ENCODE measurements around the gene RAB25.
"Not testable (repeated sequence)": the region's sequence is repeated elsewhere in the genome, so short reads cannot be mapped to it uniquely, and the experiment has no call there.

RAB25 gene

DNA sequence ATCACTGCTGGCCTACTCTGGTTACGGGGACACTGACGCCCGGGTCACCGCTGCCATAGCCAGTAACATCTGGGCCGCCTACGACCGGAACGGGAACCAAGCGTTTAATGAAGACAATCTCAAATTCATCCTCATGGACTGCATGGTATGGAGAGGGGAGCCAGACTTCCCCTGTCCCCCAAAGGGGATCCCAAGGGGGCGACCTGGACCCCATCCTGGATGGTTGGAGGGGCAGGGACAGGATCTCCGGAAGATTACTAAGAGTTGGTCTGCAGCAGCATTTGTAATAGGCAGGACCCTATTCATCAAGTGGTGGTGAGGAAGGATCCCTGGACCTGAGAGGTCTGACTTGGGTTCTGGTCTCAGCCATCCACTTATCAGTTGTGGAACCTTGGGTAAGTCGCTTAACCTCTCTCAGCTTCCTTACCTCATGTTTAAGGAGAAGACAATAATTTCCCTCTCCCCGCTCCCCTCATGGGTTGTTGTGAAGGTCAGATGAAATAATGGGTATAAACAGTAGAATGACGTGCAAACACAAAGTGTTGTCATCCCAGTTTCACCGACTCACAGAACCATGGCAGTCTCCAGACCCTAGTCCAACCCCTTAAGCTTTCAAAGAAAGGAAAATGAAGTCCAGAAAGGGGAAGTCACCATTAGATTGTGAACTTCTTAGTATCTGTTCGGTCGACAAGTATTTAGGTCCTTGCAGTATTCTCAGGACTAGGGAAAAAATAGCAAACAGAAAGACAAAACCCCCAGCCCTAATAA is 5.5 kb upstream of the RAB25 start:
- DNase-seq, result no peak

DNA sequence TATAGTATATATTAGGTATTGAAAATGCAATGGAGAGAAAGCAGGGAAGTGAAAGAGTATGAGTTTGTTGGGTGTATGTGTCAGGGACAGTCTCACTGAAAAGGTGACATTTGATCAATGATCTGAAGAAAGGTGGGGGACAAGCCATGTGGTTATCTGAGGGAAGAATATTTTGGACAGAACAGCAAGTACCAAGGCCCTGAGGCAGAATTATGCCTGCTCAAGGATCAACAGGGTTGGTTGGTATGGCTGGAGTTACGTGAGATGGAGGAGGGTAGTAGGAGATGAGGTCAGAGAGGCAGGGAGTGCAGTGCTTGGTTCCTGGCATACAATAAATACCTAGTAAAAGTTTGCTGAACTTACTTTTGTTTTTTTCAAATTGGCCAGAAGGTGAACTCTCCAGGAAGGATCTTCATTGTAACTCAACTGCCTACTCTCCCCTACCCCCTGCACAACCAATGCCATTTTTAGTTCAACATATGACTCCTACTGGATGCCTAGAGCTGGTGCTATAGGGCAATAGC is 4.6 kb upstream of the RAB25 start:
- DNase-seq, result no peak

DNA sequence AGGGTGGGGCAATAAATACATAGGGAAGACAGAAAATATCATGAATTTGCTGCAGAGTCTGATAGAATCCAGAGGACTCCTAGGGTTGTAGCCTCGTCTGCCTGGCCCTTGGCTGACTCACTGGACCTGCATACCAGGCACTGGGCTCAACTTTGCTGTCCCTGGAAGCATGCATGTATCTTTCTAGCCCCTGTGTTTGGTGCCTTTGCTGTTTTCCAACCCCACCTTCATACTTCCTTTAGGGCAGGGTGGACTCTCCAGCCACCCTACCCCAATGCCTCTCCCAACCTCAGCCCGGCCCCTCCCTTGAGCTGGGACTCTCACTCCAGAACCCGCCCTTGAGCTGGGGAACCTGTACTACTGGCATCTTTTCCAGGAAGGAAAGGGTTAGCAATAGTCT is 1.2 kb downstream of the RAB25 start:
- DNase-seq, result no peak

DNA sequence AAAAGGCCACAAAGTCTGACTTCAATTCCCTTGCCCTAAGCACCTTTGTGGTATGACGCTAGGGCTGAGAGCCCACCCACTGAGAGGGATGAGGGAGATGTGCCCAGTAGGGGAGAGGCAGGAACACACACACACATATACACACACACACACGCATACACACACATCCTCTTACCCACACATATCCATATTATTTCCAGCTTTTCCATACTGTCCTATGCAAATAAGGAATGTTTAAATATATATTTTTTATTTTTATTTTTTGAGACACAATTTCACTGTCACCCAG is 3.0 kb downstream of the RAB25 start:
- no peak for DNase-seq

DNA sequence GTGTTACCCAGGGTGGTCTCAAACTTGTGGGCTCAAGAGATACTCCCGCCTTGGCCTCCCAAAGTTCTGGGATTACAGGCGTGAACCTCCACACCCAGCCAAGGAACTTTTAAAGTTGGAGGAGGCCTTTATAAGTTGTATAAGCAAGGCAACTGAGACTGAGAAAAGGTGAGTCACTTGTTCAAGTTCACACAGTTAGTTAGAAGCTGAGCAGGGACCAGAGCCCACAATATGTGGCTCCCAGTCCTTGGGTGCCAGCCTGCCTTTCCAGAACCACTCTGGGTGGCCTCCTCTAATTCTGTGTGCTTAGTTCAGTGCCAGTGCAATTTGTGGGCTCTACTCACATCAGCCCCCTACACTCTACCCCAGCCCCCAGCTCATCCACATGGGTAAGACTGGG is 3.7 kb downstream of the RAB25 start:
- DNase-seq, result no peak

DNA sequence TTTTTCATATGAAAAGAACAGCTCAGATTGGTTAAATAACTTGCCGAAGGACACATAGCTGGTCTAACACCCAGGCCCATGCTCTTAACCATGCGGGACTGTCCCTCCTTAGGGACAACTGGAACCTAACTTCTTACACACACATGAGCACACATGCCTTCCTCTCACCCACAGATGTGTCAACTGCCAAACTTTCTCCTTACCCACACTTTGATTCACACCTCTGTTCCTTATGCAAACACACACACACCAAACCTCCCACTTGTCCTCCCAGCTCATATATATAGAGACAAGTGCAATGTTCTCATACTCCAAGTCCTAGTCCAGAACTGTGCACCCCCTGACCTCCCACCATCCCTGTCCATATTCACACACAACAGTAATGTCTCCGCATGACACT is 4.3 kb downstream of the RAB25 start:
- no peak for DNase-seq

DNA sequence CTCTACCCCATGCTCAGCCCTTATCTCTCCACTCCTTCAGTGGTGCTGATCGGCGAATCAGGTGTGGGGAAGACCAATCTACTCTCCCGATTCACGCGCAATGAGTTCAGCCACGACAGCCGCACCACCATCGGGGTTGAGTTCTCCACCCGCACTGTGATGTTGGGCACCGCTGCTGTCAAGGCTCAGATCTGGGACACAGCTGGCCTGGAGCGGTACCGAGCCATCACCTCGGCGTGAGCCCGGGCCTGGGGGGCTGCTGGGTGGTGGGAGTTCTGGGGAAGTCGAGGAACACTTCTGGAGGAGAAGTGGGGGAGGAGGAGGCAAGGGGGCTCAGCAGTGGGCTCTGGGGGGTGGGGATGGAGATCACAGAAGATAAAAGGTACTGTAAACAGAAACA is 4.9 kb downstream of the RAB25 start:
- DNase-seq, result no peak

DNA sequence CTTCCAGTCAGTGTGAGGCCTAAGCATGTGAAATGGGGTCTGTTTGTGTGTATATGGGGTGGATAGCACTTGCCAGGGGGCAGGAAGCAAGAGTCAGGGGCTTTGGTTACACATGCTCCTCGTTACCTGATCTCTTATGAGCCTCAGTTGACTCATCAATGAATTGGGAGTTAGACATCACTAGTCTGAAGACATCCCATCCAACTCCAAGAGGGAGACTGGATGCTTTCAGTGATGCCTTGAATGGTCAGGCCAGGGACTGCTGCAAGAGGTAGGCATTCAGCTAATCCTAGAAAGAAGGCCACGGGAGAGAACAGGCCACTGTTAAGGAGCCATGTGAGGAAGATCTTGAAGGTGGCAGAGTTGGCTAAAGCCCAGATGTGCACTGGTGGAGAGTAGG is 6.3 kb downstream of the RAB25 start:
- DNase-seq, result no peak

DNA sequence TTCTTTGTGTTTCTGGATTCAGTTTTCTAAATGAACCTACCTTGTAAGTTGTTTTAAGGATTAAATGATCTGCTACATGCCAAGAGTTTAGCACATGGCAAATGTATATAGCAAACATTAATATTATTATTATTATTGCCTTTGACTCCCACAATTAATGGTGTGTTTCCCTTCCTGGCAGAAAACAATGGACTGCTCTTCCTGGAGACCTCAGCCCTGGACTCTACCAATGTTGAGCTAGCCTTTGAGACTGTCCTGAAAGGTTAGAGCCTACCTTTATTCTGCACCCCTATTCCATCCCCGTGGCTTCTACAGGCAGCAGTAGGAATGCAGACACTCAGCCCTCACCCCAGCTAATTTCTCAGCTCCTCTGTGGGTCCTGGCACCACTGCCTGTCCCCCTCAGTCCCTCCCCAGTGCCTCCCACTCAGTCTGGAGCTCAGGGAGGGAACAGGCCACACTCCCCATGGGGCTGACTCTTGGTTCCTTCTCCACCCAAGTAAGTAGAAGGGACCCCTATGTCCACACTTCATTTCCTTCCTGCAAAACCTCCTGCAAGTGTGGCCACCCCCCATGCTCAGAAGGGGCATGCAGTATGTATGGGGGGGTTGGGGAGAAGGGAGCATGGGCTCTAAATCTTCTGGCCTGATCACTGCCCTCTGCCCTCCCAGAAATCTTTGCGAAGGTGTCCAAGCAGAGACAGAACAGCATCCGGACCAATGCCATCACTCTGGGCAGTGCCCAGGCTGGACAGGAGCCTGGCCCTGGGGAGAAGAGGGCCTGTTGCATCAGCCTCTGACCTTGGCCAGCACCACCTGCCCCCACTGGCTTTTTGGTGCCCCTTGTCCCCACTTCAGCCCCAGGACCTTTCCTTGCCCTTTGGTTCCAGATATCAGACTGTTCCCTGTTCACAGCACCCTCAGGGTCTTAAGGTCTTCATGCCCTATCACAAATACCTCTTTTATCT is 8.8 kb downstream of the RAB25 start:
- DNase-seq, result no peak

DNA sequence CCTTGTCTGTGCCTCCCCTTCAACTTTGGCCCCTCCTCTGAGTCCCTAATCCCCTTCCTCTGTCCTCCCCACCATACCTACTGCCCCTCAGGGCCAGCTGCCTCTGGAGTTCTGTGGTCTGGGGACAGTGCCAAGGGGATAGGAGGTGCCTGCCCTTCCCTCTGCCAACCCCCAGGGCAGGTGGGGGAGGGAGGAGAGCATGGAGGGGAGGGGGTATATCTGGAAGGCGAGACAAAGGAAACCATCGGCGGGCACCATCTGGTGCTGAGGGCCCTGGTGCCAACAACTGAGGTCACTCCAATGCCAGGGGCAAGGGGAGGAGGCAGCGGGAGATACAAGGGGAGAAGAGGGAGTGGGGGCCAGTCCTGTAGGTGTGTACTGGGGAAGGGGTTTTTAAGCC is 9.6 kb downstream of the RAB25 start:
- no peak for DNase-seq

DNA sequence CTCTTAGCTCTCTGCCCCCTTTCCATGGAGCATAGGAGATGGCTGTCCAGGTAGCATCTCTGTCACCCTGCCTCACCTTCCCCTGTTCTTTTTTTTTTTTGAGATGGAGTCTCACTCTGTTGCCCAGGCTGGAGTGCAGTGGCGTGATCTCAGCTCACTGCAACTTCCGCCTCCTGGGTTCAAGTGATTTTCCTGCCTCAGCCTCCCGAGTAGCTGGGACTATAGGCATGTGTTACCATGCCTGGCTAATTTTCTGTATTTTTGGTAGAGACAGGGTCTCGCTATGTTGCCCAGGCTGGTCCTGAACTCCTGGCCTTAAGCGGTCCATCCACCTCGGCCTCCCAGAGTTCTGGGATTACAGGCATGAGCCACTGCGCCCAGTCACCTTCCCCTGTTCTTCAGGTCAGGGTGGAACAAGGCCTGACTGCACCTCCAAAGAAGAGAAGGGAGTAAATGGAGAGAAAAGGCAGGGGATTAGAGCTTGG is 10.4 kb downstream of the RAB25 start:
- not testable (repeated sequence) for DNase-seq

DNA sequence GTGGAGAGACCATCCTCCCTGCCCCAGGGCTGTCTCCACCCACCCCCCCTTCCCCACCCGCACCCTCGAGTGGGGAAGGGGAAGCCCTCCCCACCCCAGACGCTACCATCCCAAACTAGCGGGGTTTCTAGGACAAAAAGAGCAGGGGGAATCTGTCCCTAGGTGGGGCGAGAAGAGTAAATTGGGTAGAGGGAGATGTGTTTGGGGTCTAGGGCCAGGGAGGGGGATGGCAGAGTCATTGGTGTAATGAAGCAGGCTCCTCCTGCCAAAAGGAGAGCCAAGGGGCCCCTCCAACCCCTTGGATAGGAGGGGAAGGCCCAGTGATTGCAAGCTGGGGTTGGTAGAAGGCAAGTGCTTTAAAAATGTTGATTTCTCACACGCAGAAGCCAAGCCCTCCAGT is 11.3 kb downstream of the RAB25 start:
- no peak for DNase-seq

DNA sequence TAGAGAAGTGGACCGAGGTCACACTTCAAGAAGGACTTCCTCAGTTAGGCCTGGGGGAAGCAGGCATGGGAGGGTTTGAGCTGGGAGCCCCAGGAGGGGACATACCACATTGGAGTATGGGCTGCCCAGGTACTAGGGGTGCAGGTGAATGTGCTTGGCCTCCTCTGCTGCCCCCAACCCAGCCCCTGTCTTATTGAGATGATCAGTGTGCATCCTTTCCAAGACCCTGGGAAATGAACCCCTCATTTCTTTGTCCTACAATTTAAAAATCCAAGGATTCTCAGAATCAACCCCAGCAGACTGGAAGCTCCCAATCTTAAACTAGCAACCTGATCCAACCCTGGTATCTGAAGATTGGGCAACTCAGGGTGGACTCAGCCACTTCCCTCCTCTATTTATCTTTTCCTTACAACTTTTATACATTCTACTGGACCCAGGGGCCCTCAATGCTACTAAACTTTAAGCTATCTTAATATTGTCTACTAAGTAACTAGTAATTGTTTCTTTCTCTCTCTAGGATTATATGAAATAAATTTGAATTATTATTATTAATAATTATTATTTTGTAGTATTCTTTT is 12.2 kb downstream of the RAB25 start:
- no peak for DNase-seq

DNA sequence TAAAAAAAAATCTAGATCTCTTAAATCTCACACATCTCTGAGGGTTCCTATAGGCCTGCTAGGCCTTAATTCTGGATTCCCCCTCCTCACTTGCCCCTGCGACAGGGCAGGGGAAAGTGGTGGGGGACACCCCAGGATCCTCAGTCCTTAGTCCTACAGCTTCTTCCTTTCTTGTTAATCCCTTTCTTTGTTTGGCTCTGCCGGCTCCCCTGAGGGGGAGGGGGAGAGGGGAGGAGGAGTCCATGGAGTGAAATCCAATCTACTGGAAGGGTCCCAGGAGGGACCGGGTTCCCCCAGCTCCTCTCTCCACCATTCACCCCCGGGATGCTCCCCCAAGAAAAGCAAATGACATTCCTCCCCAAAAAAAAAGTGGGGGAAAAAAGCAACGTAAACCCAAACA is 12.8 kb downstream of the RAB25 start:
- no peak for DNase-seq

DNA sequence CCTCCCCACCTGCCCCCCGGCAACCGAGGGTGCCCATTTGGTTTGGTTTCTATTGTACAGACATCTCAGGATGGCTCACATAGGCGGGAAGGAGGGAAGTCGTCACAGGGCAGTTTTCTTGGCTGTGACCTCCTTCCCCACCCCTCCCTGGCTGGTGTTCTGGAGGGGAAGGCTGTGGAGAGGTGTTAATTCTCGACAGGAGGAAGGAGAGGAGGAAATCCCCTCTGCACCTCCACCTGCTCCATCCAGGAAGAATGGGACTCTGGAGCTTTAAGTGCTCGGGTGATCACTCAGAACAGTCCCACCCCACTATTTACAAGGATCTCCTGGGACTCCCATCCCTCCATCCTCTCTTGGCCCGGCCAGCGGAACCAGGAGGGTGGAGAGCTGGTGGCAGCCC is 13.7 kb downstream of the RAB25 start:
- DNase-seq, result no peak

DNA sequence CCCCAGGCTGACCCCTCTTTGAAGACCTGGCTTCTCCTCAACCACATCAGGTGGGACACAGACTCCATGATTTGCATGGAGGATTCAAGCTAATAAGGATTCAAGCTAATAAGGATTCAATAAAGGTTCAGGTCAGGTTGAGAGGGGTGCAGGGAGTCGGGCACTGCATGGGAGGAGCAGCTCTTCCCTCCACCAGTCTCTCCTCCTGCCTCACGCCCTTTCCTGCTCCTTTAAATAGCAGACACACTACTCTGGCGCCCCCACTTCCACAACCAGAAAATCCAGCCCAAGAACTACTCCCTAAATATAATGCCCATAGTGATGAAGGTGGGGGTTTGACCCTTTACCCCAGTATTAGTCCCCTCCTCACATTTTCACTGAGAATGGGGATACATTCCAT is 14.2 kb downstream of the RAB25 start:
- no peak for DNase-seq

DNA sequence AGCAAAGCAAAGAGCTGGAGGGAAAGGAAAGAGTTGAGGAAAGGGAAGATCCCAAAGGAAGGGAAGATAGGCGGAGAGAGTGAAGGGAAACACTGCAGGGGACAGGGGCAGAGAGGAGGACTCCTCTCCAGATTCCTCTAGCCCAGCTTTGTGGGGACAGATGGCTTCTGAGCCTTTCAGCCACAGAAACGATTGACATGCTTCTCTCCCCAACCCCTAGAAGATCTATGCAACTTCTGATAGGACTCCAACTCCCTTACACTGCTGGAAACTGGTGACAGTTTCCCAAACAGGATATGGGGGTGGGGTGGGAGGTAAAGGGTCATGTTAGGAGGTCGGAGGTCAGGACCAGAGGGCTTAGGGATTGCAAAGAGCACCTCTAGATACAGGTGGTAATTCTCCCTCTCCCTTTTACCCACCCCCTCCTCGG is 14.8 kb downstream of the RAB25 start:
- DNase-seq, result no peak

DNA sequence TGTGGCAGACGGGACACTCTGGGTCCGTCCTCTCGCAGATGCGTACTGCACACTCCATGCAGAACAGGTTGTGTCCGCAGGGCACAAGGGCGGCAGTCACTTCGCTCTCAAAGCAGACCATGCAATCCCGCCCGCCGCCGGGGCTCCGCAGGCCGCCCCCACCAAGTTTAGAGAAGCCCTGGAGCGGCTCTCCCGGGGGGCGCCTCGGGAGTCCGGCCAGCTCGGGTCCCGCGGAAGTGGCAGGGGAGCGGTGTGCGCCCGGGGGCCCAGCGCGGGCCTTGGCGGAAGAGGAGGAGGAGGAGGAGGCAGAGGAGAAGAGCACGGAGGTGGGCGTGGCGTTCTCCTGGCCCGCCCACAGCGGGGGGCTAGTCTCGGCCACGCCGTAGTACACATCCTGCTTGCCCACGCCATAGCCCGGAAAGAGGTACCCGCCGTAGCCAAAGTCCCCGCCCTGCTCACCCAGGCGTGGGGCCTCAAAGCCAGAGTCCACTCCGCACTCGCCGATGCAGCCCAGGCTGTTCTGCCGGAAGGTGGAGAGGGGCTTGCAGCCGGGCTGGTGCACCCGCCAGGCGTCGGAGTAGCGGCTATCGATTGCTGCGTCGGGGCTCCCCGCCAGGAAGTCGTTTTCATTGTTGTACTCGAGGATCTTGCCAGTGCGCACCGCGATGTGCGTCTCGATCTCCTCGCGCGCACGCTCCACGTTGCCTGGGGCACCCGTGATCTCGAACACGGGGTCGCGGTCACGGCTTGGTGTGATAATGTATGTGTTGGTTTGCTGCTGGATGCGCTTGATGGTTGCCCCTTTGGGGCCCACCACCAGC is 15.9 kb downstream of the RAB25 start:
- DNase-seq, result no peak

DNA sequence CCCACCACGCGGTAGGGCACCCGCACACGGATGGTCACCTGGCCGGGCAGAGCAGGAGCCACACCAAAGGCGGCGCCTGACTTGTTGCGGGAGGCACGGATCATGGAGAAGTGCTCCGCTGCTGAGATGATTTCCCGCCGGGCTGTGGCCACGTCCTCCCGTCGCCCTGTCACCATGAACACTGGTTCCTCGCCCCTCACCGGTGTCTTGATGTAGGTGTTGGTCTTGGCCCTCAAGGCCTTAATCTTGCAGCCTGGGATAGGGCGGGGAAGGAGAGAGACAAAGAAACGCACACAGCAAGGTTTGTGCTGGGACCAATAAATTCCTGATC is 16.4 kb downstream of the RAB25 start:
- no peak for DNase-seq

DNA sequence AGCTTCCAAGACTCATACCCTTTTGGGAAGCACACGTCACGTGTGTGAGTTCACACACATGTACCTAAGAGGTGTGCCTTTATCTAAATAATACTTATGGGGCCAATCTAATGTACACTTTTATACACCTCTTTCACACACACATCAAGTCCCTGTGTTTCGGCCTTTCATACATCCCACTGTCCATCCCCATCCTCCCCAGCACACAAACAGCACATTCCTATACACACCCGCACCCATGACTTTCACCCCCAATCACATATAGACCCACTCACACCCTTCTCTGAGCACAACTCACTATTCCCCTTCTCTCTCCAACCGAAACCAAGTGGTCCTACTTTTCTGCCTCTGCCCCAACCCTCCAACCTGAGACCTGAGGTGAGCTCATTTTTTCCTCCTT is 17.8 kb downstream of the RAB25 start:
- no peak for DNase-seq

DNA sequence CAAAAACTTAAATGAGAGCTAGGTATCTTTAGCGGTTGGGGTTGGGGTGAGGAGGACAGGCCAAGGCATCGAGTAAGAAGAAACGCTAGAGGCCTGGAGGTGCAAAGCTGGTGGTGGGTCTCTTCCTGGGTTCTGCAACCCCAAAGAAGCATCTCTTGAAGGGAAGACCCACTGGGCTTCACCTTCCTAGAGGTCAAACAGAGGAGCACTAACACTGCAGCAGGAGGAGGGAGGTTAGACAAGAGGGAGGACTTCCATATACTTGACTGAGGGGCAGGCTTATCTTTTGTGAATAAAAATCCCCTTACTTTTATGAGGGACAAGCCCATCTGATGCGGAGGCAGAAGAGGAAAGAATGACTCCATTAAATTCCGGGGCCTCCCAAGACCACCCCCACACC is 18.8 kb downstream of the RAB25 start:
- DNase-seq, result no peak

DNA sequence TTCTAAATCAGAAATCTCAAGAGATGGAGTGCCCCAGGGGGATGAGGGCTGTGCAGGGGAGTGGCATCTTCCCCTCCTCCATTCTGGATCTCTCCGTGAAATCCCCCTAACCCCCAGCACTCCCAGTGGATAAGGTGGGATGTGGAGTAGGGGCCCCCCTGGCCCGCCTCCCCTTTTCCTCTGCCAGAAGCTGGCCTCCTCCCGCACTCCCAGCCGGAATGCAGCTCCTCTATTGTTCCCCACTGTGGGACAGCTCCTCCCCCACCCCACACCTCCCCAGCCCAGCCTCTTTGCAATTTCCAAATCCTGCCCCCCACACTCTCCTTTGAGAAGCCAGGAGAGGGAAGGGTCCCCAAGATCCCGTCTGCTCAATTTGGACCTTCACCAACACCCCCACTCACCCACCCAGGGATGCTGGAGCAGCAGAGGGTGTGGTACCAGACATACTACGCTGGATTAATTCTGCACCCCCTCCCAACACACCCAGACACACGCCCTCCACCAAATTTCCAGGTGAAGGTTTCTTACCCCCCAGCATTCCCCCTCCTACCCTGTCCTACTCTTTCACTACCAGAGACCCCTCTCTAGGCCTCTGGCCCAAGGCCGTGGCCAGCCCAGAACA is 19.4 kb downstream of the RAB25 start:
- no peak for DNase-seq

DNA sequence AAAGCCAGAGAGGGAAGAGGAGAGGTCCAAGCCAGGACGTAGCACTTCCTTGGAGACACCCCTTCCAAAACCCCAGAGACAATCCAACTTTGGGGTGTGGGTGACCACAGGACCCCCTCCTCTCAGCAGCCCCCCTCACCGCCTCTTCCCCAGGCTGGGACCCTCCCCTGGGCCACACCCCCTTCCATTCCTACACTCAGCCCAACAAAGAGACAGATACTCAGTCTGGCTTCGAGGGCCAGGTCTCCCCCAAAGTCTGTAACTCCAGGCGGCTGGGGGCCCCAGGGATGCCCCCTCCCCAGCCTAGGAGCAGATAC is 19.9 kb downstream of the RAB25 start:
- DNase-seq, result no peak
